NT2/D1 (cell line): Measurements from ENCODE around the gene EPB41.

Source experiments
- DNase-seq: peaks from one replicate; pipeline ENCODE4 v3.0.0-alpha.2; 2011; ENCODE audit warnings: low read depth, low spot score
- H3K27me3 ChIP-seq: 2 replicates; pipeline ENCODE4 v1.6.0; 2011; ENCODE audit warnings: mild to moderate bottlenecking; ENCODE audit not compliant: insufficient read length, insufficient read depth
- H3K36me3 ChIP-seq: 2 replicates; pipeline ENCODE4 v1.6.1; 2011; ENCODE audit warnings: mild to moderate bottlenecking, low read length, mixed read lengths; ENCODE audit not compliant: insufficient read depth, insufficient read length
- H3K4me1 ChIP-seq: 2 replicates; pipeline ENCODE4 v1.5.1; 2011; ENCODE audit not compliant: insufficient read depth, insufficient read length
- H3K4me3 ChIP-seq: 2 replicates; pipeline ENCODE4 v1.5.1; 2011; ENCODE audit warnings: low read depth; ENCODE audit not compliant: insufficient read length
- H3K9ac ChIP-seq: 2 replicates; pipeline ENCODE4 v1.6.0; 2011; ENCODE audit warnings: low read depth; ENCODE audit not compliant: insufficient read length
- H3K9me3 ChIP-seq: 2 replicates; pipeline ENCODE4 v1.5.1; 2011; ENCODE audit warnings: mild to moderate bottlenecking, low read length; ENCODE audit not compliant: insufficient read depth
- SUZ12 ChIP-seq: IDR thresholded peaks from 2 replicates; pipeline ENCODE4 v1.6.1; 2011; ENCODE audit not compliant: insufficient read length, insufficient read depth; ENCODE audit errors: extremely low read depth
- YY1 ChIP-seq: IDR thresholded peaks from 2 replicates; pipeline ENCODE4 v1.6.1; 2011; ENCODE audit not compliant: insufficient read length, insufficient read depth
- ZNF274 ChIP-seq: IDR thresholded peaks from 2 replicates; pipeline ENCODE4 v1.6.1; 2011; ENCODE audit warnings: mild to moderate bottlenecking, low read depth, low read length

Gene EPB41

DNA sequence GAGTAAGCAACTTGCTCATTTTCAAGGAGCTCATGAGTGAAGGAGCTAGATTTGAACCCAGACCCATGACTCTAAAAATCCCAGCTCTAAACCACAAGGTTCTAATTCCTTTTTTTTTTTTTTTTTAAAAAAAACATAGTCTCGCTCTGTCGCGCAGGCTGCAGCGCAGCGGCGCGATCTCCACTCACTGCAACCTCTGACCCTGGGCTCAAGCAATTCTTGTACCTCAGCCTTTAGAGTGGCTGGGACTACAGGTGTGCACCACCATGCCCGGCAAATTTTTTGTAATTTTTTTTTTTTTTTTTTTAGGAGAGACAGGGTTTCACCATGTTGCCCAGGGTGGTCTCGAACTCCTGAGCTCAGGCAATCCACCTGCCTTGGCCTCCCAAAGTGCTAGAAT, 253.5 kb downstream of the EPB41 start:
- Histone ChIP-seq H3K9me3 (no peaks in the 10 kb centered on the region), H3K9ac (no peak overlapping the region), H3K4me3 (no peak overlapping the region), H3K36me3 (peaks cover 93% of the 10 kb centered on the region), H3K4me1 (peaks cover 13% of the 10 kb centered on the region), H3K27me3 (no peaks in the 10 kb centered on the region)
- TF ChIP-seq YY1 (no peak), ZNF274 (no peak), SUZ12 (no peak)
- DNase-seq, result no peak
